Body of pancreas (tissue), 4 donors: Measurements from ENCODE around the gene MISP.

Experiments used
- CTCF ChIP-seq, 7 experiments: fragments of 450-650 bp in 4 of 7; fragments of 200-600 bp in 3 of 7; sonication (generic) in 3 of 7; IDR thresholded peaks; one replicate each; pipeline ENCODE4 v1.5.1; 2016 to 2019; ENCODE audit warnings: antibody characterized with exemption in 7 of 7
- POLR2A ChIP-seq, 3 donors: fragments of 450-650 bp; IDR thresholded peaks; one replicate each; pipeline ENCODE4 v1.6.1; 2016; ENCODE audit warnings: antibody characterized with exemption in 3 of 3, mild to moderate bottlenecking in 2 of 3

- TF ChIP-seq CTCF (IDR thresholded peaks at IDR 0.05) (no peak), POLR2A (IDR thresholded peaks at IDR 0.05) (no peak)
Observed at GRCh38 chr19:810883-811489, 60.1 kb downstream of the MISP start.
